A549 (cell line): Measurements from ENCODE around the gene MED13L. TPM values are rescaled to one million over a fixed set of nuclear protein-coding genes. Genes with fewer than 3 reads are reported as not detected.

Source experiments
- ATAC-seq, 2 experiments: fragments of 200-7000 bp in 1 of 2; fragments of >200 bp in 1 of 2; cut with Nextera tagmentation in 1 of 2; cut with Tn5 transposase in 1 of 2; 3 replicates each; pipeline versions ENCODE4 v1.8.0 to v1.9.1; 2018 to 2020; ENCODE audit warnings: mild to moderate bottlenecking in 1 of 2, moderate library complexity in 1 of 2
- CTCF ChIA-PET: fragments of 300-600 bp; sonication (Branson Sonifier 250); formaldehyde crosslinking; extraction: SDS; loops from one replicate; lab custom pipeline; 2021; ENCODE audit warnings: antibody characterized with exemption, inconsistent platforms; lab: Yijun Ruan, JAX
- POLR2A ChIA-PET: fragments of 350-600 bp; formaldehyde crosslinking; extraction: SDS; loops from one replicate; lab custom pipeline; 2021; ENCODE audit warnings: antibody characterized with exemption, inconsistent platforms; lab: Yijun Ruan, JAX
- DNase-seq, 2 experiments: peaks; one replicate each; pipeline versions ENCODE4 v3.0.0 to v3.0.0-alpha.2; 2011 to 2016; ENCODE audit warnings: low read depth in 1 of 2, low spot score in 1 of 2
- FAIRE-seq: peaks from 2 replicates; lab custom pipeline; 2011; peaks lifted over from hg19 to GRCh38; lab: Jason Lieb, UNC
- H3K27ac ChIP-seq, 2 experiments: fragments of >200 bp; sonication (Bioruptor Twin); formaldehyde crosslinking; 3 replicates each; pipeline ENCODE4 v1.5.1; 2016 to 2017
- H3K4me1 ChIP-seq: fragments of >200 bp; sonication (Bioruptor Twin); formaldehyde crosslinking; 3 replicates; pipeline ENCODE4 v1.6.1; 2016
- H3K4me2 ChIP-seq: fragments of >200 bp; sonication (Bioruptor Twin); formaldehyde crosslinking; 3 replicates; pipeline ENCODE4 v1.6.1; 2016
- H3K4me3 ChIP-seq: fragments of >200 bp; sonication (Bioruptor Twin); formaldehyde crosslinking; 3 replicates; pipeline ENCODE4 v1.5.1; 2016
- H3K9me3 ChIP-seq: fragments of >200 bp; sonication (Bioruptor Twin); formaldehyde crosslinking; 3 replicates; pipeline ENCODE4 v1.6.1; 2016
- CHD2 ChIP-seq: fragments of 150-350 bp; IDR thresholded peaks from 2 replicates; pipeline ENCODE4 v1.6.1; 2014; ENCODE audit warnings: low read length; ENCODE audit not compliant: partially characterized antibody
- CHD4 ChIP-seq: fragments of 200-600 bp; sonication (generic); IDR thresholded peaks from 2 replicates; pipeline ENCODE4 v1.6.1; 2016; ENCODE audit warnings: antibody characterized with exemption, mild to moderate bottlenecking, borderline replicate concordance
- EHF ChIP-seq: fragments of 250-450 bp; sonication (Bioruptor Pico); IDR thresholded peaks from 2 replicates; pipeline ENCODE4 v1.5.0; 2020; ENCODE audit warnings: mild to moderate bottlenecking
- EP300 ChIP-seq, 2 experiments: fragments of >200 bp; sonication (Bioruptor Twin); formaldehyde crosslinking; IDR thresholded peaks; 2 replicates in 1 of 2; 3 replicates in 1 of 2; pipeline ENCODE4 v1.6.1; 2016 to 2017
- ESRRA ChIP-seq: fragments of 150-350 bp; IDR thresholded peaks from 2 replicates; pipeline ENCODE4 v1.6.1; 2014; ENCODE audit warnings: mild to moderate bottlenecking, low read length, borderline replicate concordance
- FOSL2 ChIP-seq, 2 experiments: fragments of 450-650 bp in 1 of 2; fragments of >200 bp in 1 of 2; sonication (Bioruptor Twin) in 1 of 2; formaldehyde crosslinking; IDR thresholded peaks; 2 replicates each; pipeline versions ENCODE4 v1.5.0 to v1.6.1; 2016 to 2020; ENCODE audit warnings: mild to moderate bottlenecking in 1 of 2, moderate library complexity in 1 of 2
- HOXA7 ChIP-seq: fragments of 250-450 bp; sonication (Bioruptor Pico); IDR thresholded peaks from 2 replicates; pipeline ENCODE4 v1.5.0; 2020; ENCODE audit warnings: mild to moderate bottlenecking, moderate library complexity
- HOXB5 ChIP-seq: fragments of 250-450 bp; sonication (Bioruptor Pico); IDR thresholded peaks from 2 replicates; pipeline ENCODE4 v1.5.0; 2020; ENCODE audit warnings: mild to moderate bottlenecking, moderate library complexity
- JUN ChIP-seq, 2 experiments: fragments of >200 bp; sonication (Bioruptor Twin); formaldehyde crosslinking; IDR thresholded peaks; 2 replicates in 1 of 2; 3 replicates in 1 of 2; pipeline ENCODE4 v1.6.1; 2016 to 2017
- KDM5A ChIP-seq: fragments of 200-600 bp; sonication (generic); IDR thresholded peaks from 2 replicates; pipeline ENCODE4 v1.6.1; 2016; ENCODE audit warnings: antibody characterized with exemption, mild to moderate bottlenecking
- MAFK ChIP-seq: fragments of 450-650 bp; IDR thresholded peaks from 2 replicates; pipeline ENCODE4 v1.6.1; 2014; ENCODE audit not compliant: partially characterized antibody
- NPAS2 ChIP-seq: fragments of 250-450 bp; sonication (Bioruptor Pico); IDR thresholded peaks from 2 replicates; pipeline ENCODE4 v1.8.0; 2022; ENCODE audit warnings: mild to moderate bottlenecking, moderate library complexity, borderline replicate concordance
- NR3C1 ChIP-seq: fragments of >200 bp; sonication (Bioruptor Twin); formaldehyde crosslinking; IDR thresholded peaks from 3 replicates; pipeline ENCODE4 v1.6.1; 2017
- POLR2AphosphoS2 ChIP-seq: conservative IDR thresholded peaks from 2 replicates; pipeline ENCODE4 v1.6.1; 2012; ENCODE audit warnings: low read length, improper control_type of control experiment, inconsistent platforms
- RFX5 ChIP-seq: fragments of 450-650 bp; IDR thresholded peaks from 2 replicates; pipeline ENCODE4 v1.7.1; 2014; ENCODE audit warnings: antibody characterized with exemption, mild to moderate bottlenecking, moderate library complexity
- SMC3 ChIP-seq: fragments of >200 bp; sonication (Bioruptor Twin); formaldehyde crosslinking; IDR thresholded peaks from 3 replicates; pipeline ENCODE4 v1.6.1; 2018; ENCODE audit warnings: inconsistent platforms
- SREBF2 ChIP-seq: fragments of 450-650 bp; IDR thresholded peaks from 2 replicates; pipeline ENCODE4 v1.6.1; 2014; ENCODE audit warnings: mild to moderate bottlenecking, moderate library complexity
- TFCP2L1 ChIP-seq: fragments of 250-450 bp; sonication (Bioruptor Pico); IDR thresholded peaks from 2 replicates; pipeline ENCODE4 v1.5.0; 2021; ENCODE audit warnings: mild to moderate bottlenecking
- ZC3H11A ChIP-seq: fragments of 450-650 bp; IDR thresholded peaks from 2 replicates; pipeline ENCODE4 v1.6.1; 2014; ENCODE audit warnings: antibody characterized with exemption, mild to moderate bottlenecking
- ZSCAN20 ChIP-seq: fragments of 250-450 bp; sonication (Bioruptor Pico); IDR thresholded peaks from 2 replicates; pipeline ENCODE4 v1.8.0; 2022; ENCODE audit warnings: mild to moderate bottlenecking, moderate library complexity
- WGBS: methylation state at CpG from one replicate; pipeline ENCODE4 v1.1.6; 2017; ENCODE audit errors: missing lambda C conversion rate; 5-methylcytosine and 5-hydroxymethylcytosine counted together
- polyA plus RNA-seq, 4 experiments: library from polyadenylated mRNA; depleted of rRNA in 3 of 4; stranded (reverse); fragments of >200 nt; fragmentation: RNase III in 1 of 4; extraction: RNeasy Plus Mini Kit Qiagen cat#74134 plus additional on column Dnase treatment in 1 of 4; gene quantifications; 2 replicates in 3 of 4; 3 replicates in 1 of 4; pipeline ENCODE4 v1.2.3, GENCODE V29; 2011 to 2017
- TF ChIP-seq, protein P1 (sequence below): IDR thresholded peaks from 2 replicates; pipeline ENCODE4 v1.6.1; 2012
- TF ChIP-seq, protein P2 (sequence below): fragments of 250-450 bp; sonication (Bioruptor Pico); IDR thresholded peaks from 2 replicates; pipeline ENCODE4 v1.5.0; 2021; ENCODE audit warnings: mild to moderate bottlenecking, moderate library complexity, borderline replicate concordance
- TF ChIP-seq, protein P3 (sequence below): fragments of 450-650 bp; IDR thresholded peaks from 2 replicates; pipeline ENCODE4 v1.6.1; 2014; ENCODE audit warnings: antibody characterized with exemption
- TF ChIP-seq, protein P4 (sequence below): fragments of 200-600 bp; sonication (generic); IDR thresholded peaks from 2 replicates; pipeline ENCODE4 v1.6.1; 2016; ENCODE audit warnings: antibody characterized with exemption, mild to moderate bottlenecking, moderate library complexity

Gene MED13L
- polyA plus RNA-seq, 2 of the 4 experiments (the other 2 are of a cell fraction) = 23.2 to 134 TPM

DNA sequence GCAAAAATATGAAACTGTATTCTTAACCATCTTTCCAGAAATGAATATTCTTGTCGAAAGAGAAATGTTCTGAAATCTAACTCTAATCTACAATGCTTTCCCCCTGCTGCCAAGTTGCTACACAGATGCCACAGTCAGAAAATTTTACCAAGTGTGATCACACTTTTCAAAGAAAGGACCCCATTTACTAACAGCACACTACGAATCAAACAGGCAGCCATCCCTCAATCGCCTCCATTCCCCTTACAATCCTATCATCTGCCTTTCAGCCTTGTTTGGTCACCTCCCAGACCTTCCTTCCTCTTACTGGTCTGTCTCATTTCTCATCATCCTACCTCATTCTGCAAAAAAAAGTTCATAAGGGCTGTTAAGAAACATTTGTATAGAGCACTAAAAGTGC lies 190.1 kb downstream of the MED13L start:
- Histone ChIP-seq H3K9me3 (no peaks in the 10 kb centered on the region), H3K4me2 (no peak overlapping the region), H3K4me1 (0 out of 3 replicates have a peak, but pooled peaks cover 8% of the 10 kb centered on the region), H3K27ac (no peak overlapping the region), H3K4me3 (no peak overlapping the region)
- DNase-seq (no peak), ATAC-seq (no peak), FAIRE-seq (no peak)
- 96% methylated on average over 3 of the region's 3 CpGs for WGBS
- POLR2A ChIA-PET = no interaction called here
- CTCF ChIA-PET = interaction anchor here (1.5 to 1.8 kb wide), 2 partner anchors 9 to 149 kb away, joined by 4 to 5 read pairs; no protein-coding TSS in a partner anchor
- TF ChIP-seq ZC3H11A (no peak), KDM5A (no peak), ZSCAN20 (CRISPR knock-in tag) (no peak), TFCP2L1 (CRISPR knock-in tag) (no peak), HOXA7 (no peak), EHF (no peak), FOSL2 (IDR thresholded peaks at IDR 0.05) (no peak), FOSL2 (CRISPR knock-in tag; IDR thresholded peaks at IDR 0.05) (no peak), EP300 (IDR thresholded peaks at IDR 0.05) (no peak), CHD4 (no peak), CHD2 (no peak), SMC3 (no peak), NR3C1 (no peak)
- TF ChIP-seq, protein P1, sequence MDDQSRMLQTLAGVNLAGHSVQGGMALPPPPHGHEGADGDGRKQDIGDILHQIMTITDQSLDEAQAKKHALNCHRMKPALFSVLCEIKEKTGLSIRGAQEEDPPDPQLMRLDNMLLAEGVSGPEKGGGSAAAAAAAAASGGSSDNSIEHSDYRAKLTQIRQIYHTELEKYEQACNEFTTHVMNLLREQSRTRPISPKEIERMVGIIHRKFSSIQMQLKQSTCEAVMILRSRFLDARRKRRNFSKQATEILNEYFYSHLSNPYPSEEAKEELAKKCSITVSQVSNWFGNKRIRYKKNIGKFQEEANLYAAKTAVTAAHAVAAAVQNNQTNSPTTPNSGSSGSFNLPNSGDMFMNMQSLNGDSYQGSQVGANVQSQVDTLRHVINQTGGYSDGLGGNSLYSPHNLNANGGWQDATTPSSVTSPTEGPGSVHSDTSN = no peak
- TF ChIP-seq, protein P2, sequence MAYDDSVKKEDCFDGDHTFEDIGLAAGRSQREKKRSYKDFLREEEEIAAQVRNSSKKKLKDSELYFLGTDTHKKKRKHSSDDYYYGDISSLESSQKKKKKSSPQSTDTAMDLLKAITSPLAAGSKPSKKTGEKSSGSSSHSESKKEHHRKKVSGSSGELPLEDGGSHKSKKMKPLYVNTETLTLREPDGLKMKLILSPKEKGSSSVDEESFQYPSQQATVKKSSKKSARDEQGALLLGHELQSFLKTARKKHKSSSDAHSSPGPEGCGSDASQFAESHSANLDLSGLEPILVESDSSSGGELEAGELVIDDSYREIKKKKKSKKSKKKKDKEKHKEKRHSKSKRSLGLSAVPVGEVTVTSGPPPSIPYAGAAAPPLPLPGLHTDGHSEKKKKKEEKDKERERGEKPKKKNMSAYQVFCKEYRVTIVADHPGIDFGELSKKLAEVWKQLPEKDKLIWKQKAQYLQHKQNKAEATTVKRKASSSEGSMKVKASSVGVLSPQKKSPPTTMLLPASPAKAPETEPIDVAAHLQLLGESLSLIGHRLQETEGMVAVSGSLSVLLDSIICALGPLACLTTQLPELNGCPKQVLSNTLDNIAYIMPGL (CRISPR knock-in tag) = no peak
- TF ChIP-seq, protein P3, sequence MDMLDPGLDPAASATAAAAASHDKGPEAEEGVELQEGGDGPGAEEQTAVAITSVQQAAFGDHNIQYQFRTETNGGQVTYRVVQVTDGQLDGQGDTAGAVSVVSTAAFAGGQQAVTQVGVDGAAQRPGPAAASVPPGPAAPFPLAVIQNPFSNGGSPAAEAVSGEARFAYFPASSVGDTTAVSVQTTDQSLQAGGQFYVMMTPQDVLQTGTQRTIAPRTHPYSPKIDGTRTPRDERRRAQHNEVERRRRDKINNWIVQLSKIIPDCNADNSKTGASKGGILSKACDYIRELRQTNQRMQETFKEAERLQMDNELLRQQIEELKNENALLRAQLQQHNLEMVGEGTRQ = no peak

DNA sequence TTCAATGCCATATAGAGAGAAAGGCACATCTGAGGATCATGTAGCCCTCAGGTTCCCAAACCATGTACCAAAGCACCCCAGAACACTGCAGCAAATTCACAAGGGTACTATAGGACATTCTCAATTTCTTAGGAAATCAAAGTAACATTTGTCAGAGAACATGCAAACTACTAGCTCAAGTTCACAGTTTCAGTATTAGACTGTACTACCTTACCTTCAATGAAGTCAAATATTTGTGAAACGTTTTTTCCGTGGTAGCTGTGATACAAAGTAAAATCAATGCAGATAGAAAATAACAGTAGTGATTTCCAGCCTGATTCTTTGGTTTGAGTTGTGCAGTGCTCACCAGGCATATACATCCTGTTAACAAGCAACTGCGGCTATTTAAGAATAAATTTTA lies 197.1 kb downstream of the MED13L start:
- FAIRE-seq = no peak
- Histone ChIP-seq H3K4me1 (no peaks in the 10 kb centered on the region), H3K4me3 (no peak overlapping the region), H3K9me3 (no peaks in the 10 kb centered on the region), H3K4me2 (no peak overlapping the region), H3K27ac (no peak overlapping the region)
- DNase-seq = no peak
- CTCF ChIA-PET = interaction anchor here (0.9 to 1.0 kb wide), 2 partner anchors 61 to 156 kb away, joined by 3 read pairs; no protein-coding TSS in a partner anchor
- no peak for ATAC-seq
- 89% methylated on average over 3 of the region's 3 CpGs for WGBS
- POLR2A ChIA-PET = no interaction called here
- no peak for TF ChIP-seq JUN (IDR thresholded peaks at IDR 0.05)
- TF ChIP-seq RFX5 = no peak
- no peak for TF ChIP-seq NPAS2 (CRISPR knock-in tag)
- TF ChIP-seq, protein P4, sequence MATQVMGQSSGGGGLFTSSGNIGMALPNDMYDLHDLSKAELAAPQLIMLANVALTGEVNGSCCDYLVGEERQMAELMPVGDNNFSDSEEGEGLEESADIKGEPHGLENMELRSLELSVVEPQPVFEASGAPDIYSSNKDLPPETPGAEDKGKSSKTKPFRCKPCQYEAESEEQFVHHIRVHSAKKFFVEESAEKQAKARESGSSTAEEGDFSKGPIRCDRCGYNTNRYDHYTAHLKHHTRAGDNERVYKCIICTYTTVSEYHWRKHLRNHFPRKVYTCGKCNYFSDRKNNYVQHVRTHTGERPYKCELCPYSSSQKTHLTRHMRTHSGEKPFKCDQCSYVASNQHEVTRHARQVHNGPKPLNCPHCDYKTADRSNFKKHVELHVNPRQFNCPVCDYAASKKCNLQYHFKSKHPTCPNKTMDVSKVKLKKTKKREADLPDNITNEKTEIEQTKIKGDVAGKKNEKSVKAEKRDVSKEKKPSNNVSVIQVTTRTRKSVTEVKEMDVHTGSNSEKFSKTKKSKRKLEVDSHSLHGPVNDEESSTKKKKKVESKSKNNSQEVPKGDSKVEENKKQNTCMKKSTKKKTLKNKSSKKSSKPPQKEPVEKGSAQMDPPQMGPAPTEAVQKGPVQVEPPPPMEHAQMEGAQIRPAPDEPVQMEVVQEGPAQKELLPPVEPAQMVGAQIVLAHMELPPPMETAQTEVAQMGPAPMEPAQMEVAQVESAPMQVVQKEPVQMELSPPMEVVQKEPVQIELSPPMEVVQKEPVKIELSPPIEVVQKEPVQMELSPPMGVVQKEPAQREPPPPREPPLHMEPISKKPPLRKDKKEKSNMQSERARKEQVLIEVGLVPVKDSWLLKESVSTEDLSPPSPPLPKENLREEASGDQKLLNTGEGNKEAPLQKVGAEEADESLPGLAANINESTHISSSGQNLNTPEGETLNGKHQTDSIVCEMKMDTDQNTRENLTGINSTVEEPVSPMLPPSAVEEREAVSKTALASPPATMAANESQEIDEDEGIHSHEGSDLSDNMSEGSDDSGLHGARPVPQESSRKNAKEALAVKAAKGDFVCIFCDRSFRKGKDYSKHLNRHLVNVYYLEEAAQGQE = no peak
- TF ChIP-seq ESRRA = no peak
- no peak for TF ChIP-seq CHD4
- TF ChIP-seq TFCP2L1 (CRISPR knock-in tag) = no peak
- TF ChIP-seq HOXB5 (CRISPR knock-in tag) = no peak
- TF ChIP-seq, protein P3 = no peak
- TF ChIP-seq SREBF2 = no peak
- TF ChIP-seq MAFK = no peak
- no peak for TF ChIP-seq POLR2AphosphoS2
